GM12891 (cell line): ENCODE results near the gene AVPR2.

ENCODE experiments used
- DNase-seq: peaks from one replicate; pipeline ENCODE4 v3.0.0; 2011; ENCODE audit warnings: low spot score; ENCODE audit not compliant: insufficient read length
- FAIRE-seq: peaks from 2 replicates; lab custom pipeline; 2011; peaks lifted over from hg19 to GRCh38; lab: Jason Lieb, UNC
- PAX5 ChIP-seq: IDR thresholded peaks from 2 replicates; pipeline ENCODE4 v1.6.1; 2011; ENCODE audit warnings: low read length, moderate library complexity, mild to moderate bottlenecking; ENCODE audit not compliant: insufficient read depth, severe bottlenecking
- POLR2A ChIP-seq: IDR thresholded peaks from 2 replicates; pipeline ENCODE4 v1.6.1; 2011; ENCODE audit warnings: low read depth, low read length, control low read depth
- POLR2AphosphoS5 ChIP-seq: IDR thresholded peaks from 2 replicates; pipeline ENCODE4 v1.6.1; 2011; ENCODE audit warnings: low read depth, low read length, control low read depth
- POU2F2 ChIP-seq: IDR thresholded peaks from 2 replicates; pipeline ENCODE4 v1.6.1; 2011; ENCODE audit warnings: low read depth, mild to moderate bottlenecking, control low read depth, low read length, moderate library complexity
- SPI1 ChIP-seq: IDR thresholded peaks from 2 replicates; pipeline ENCODE4 v1.6.1; 2011; ENCODE audit warnings: low read depth, low read length, control low read depth
- TAF1 ChIP-seq: IDR thresholded peaks from 2 replicates; pipeline ENCODE4 v1.6.1; 2011; ENCODE audit warnings: low read depth, low read length, control low read depth

The AVPR2 gene

GRCh38 chrX:153885968-153886903 lies 18.2 kb upstream of the AVPR2 start, which contains the start of gene L1CAM:
Gene L1CAM, minus strand, starts transcription at chrX:153886173. Its CDS starts 10,337 bp downstream, at chrX:153875836.
- FAIRE-seq = no peak
- no peak for DNase-seq
- TF ChIP-seq SPI1 (no peak), PAX5 (no peak), TAF1 (no peak), POU2F2 (no peak), POLR2A (no peak), POLR2AphosphoS5 (no peak)

- no peak for FAIRE-seq
- DNase-seq = no peak
- no peak for TF ChIP-seq POU2F2
- TF ChIP-seq PAX5 = no peak
- TF ChIP-seq SPI1 = no peak
- TF ChIP-seq POLR2A = no peak
- TF ChIP-seq POLR2AphosphoS5 = no peak
- TF ChIP-seq TAF1 = no peak
Measured at GRCh38 chrX:153886915-153887314, 17.6 kb upstream of the AVPR2 start.

DNA sequence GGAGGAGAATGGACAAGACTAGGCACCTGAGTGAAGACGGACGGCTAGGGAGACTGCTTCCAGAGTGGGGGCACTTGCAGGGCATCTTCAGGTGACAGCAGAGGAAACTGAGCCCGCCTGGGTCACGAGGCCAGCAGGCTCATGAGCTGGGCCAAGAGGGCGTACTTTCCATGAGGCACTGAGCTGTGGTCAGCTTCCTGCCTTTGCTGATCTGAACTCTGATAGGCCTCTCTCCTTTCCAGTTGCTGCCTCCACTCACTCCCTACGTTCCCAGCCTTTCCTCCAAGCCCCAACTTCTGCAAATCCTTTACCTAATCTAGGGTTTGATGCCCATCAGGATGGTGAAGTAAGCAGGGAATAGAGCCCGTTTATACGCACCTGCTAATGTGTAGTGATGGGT lies 17.1 kb upstream of the AVPR2 start:
- FAIRE-seq (no peak), DNase-seq (no peak)
- no peak for TF ChIP-seq TAF1

GRCh38 chrX:153888344-153888743 lies 16.1 kb upstream of the AVPR2 start:
- FAIRE-seq (peak; percentile 93), DNase-seq (no peak)
- TF ChIP-seq POLR2AphosphoS5 (no peak), SPI1 (peak; percentile 60)

DNA sequence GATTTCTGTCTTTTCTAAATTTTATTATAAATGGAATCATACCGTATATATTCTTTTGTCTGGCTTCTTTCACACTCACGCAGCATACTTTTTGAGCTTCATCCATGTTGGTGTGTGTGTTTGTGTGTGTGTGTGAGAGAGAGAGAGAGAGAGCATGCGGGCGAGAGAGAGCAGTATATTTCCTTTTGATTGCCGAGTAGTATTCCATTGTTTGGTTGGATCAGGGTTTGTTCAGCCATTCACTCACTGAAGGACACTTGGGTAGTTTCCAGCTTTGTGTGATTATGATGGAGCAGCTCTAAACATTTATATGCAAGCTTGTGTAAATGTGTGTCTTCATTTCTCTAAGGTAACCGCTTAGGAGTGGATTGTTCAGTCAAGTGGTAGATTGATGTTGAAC lies 15.3 kb upstream of the AVPR2 start:
- DNase-seq = no peak
- no peak for FAIRE-seq
- no peak for TF ChIP-seq POLR2AphosphoS5
- no peak for TF ChIP-seq SPI1
- TF ChIP-seq TAF1 = no peak
- no peak for TF ChIP-seq POU2F2
- no peak for TF ChIP-seq POLR2A
- no peak for TF ChIP-seq PAX5

DNA sequence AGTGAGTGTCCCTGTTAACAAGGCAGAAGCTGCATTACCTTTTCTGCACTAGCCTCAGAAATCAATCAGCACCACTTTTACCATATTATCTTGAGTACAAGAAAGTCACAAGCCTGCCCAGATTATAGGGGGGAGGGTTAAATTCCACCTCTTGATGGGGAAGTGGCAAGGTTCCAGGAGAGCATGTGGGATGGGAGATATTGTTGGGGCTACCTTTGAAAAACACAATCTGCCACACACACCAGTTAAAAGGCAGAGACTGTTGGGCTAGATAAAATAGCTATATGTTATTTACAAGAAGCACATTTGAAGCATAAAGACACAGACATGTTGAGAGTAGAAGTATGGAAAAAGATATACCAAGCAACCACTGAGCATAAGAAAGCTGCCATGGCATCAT lies 6.6 kb upstream of the AVPR2 start:
- FAIRE-seq (no peak), DNase-seq (no peak)
- TF ChIP-seq POU2F2 (no peak), SPI1 (no peak), TAF1 (no peak), PAX5 (no peak), POLR2AphosphoS5 (no peak), POLR2A (no peak)

DNA sequence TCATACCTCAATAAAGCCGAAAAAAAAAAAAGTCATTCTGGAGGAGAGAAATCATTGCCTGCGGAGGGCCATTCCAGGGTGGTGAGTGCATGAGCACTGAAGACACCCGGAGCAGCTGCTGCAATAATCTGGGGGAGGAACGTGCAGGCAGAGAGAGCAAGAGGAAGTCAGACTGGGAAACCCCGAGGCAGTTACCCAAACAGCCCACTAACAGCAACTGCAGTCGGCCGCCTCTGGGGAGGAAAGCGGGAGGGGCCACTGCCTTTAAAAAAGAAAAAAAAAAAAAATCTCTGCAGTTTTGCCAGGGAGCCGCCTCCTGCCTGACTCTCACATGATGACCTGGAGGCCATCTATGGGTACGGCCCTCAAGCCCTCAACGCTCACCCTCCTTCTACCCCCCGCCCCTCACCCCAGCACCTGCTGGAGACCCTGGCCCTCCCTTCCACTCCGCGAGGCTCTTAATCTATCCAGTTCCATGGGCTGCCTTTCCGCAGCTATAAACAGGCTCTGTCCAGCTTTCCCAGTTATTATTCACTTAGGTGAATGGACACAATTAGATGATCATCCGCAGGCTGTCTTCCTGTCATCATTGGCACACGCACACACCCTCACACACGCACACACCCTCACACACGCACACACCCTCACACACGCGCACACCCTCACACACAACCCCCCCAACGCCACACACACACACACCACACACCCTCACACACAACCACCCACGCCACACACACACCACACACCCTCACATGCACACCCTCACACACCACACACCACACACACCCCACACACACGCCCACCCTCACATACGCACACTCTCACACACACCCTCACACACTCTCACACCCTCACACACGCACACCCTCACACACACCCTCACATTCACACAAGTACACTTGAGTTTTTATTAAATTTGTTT lies 3.4 kb upstream of the AVPR2 start:
- peak; percentile 68 for DNase-seq
- TF ChIP-seq POU2F2 = no peak
- TF ChIP-seq POLR2AphosphoS5 = no peak
- no peak for TF ChIP-seq PAX5
- no peak for TF ChIP-seq POLR2A
- TF ChIP-seq TAF1 = no peak
- peak; percentile 69 for TF ChIP-seq SPI1
- peak; percentile 96 for FAIRE-seq

- no peak for FAIRE-seq
- no peak for DNase-seq
- TF ChIP-seq POLR2A (no peak), SPI1 (no peak)
Measured at GRCh38 chrX:153901753-153902140, 2.7 kb upstream of the AVPR2 start.

DNA sequence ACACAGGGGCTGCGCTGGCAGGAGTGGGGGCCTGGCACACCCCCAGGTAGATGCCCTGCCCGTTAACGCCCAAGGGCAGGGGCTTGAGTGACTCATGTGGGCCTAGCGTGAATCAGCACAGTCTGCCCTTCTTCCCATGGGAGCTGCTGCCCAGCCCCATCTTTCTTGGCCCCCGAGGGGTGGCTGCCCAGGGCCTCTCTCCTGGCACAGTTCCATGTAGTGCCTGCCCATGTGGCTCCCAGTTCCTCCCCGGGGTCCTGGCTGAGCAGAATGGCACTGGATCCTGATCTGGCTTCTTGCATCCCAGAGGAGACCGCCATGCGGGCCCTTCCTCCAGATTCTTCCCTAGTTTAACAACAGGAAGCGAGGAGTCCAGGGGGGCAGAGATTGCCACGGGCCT lies 2.1 kb upstream of the AVPR2 start:
- FAIRE-seq (no peak), DNase-seq (no peak)
- no peak for TF ChIP-seq POU2F2
- TF ChIP-seq POLR2AphosphoS5 = no peak
- no peak for TF ChIP-seq TAF1
- TF ChIP-seq PAX5 = no peak
- no peak for TF ChIP-seq SPI1
- no peak for TF ChIP-seq POLR2A
